Left ventricle myocardium superior (tissue), 1 donor: ENCODE measurements around the gene PRKCA. TPM values are rescaled to one million over a fixed set of nuclear protein-coding genes. Genes with fewer than 3 reads are reported as not detected.
"Not testable (repeated sequence)": the region's sequence is repeated elsewhere in the genome, so short reads cannot be mapped to it uniquely, and the experiment has no call there.

Experiments used
- ATAC-seq: fragments of 200-7000 bp; cut with Tn5 transposase; one replicate; pipeline ENCODE4 v1.9.1; 2020; ENCODE audit warnings: mild to moderate bottlenecking, moderate library complexity
- DNase-seq: peaks from one replicate; pipeline ENCODE4 v3.0.0-alpha.2; 2020
- intact Hi-C: fragments of 100-400 bp; cut with micrococcal nuclease; formaldehyde crosslinking; loops from one replicate; pipeline ENCODE4 v1.11.0; 2022
- long read RNA-seq: library from polyadenylated mRNA; unstranded; transcript quantifications from one replicate; pipeline ENCODE4 v2.0.0, GENCODE V29; 2021
- total RNA-seq: library from RNA; stranded (reverse); fragmentation: NEBNext Ultra II Directional; extraction: Animal tissue kit (Norgen Biotek cat#: 25700); gene quantifications from one replicate; pipeline ENCODE4 v1.2.1, GENCODE V29; 2021
- donor health status: DM: no; HTN: yes; CAD: no; lungs with severe emphysema.

The PRKCA gene
- total RNA-seq = 5.9 TPM
- long read RNA-seq, partial matches to known transcripts = 0 of 4 reads
- long read RNA-seq, other reads (novel, unspliced or antisense) = 4 of 4 reads

DNA sequence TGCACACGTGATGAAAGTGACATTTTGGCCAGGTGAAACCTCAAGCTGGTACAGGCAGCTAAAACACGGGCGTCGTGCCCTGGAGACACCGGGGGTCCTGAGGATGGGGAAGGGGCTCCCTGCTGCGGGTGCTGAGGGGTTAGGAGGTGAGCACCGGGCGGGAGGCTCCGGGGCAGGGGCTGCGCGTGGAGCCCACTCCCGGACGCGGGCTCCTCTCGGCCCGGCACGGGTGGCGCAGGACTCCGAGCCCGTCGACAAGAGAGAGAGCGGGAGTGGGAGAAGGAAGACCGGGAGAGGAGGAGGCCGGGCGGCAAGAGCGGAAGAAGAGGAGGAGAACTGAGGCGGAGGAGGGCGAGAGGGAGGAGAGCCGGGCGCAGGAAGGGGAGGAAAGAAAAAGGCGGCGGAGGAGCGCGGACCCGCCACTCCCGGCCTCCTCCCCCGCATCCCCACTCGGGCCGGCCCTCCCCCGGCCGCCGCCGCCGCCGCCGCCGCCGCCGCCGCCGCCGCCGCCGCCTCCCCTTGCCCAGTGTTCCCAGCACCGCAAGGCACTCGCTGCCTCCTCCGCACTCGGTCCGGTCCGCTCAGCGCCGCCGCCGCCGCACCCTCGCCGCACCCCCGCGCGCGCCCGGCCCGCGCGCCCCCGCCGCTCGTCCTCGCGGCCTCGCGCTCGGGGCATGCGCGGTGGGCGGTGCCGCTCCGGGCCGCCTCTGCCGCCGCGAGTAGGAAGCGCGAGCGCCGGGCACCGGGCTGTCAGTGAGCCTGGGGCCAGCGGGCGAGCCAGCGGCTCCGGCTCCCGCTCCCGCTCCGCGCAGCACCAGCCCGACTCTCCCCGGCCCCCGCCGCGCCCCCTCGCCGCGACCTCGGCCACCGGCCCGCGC, at the start of gene PRKCA:
Gene PRKCA, plus strand, starts transcription at position 750 of the 878 bp plus-strand sequence.
- ATAC-seq (peak; percentile 89), DNase-seq (peak; percentile 91)
- intact Hi-C loops = no loop called here

DNA sequence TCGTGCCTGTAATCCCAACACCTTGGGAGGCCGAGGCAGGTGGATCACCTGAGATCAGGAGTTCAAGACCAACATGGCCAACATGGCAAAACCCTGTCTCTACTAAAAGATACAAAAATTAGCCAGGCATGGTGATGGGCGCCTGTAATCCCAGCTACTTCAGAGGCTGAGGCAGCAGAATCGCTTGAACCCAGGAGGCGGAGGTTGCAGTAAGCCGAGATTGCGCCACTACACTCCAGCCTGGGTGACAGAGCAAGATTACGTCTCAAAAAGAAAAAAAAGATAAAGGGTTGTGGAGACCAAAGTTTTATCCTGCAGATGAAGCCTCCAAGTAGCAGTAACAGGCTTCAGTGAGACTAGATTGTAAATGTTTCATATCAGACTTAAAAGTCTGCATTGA, 49.0 kb upstream of the PRKCA start:
- DNase-seq, ATAC-seq: not testable (repeated sequence)
- intact Hi-C loops = loop anchor here (10.0 kb wide), 1 partner anchor 311 kb away; no protein-coding TSS in a partner anchor

DNA sequence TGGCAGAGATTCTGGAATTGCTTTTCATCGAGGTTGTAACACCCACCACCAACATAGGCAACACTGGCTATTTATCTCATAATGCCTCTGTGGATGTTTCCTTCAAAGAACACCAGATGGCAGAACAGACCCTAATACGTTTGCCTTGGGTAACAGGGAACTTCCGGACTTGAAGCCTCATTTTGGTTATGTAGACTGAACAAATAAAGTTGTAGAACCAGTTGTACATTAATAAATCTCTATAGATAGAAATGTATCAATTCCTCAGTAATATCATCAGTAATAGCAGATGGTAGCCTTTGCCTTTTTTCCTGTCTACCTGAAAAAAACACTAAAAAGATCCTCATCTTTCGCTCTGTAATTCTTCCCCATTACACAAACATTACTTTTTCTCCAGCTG, 47.3 kb upstream of the PRKCA start:
- peak; percentile 78 for ATAC-seq
- DNase-seq = no peak
- intact Hi-C loops = loop anchor here (10.0 kb wide), 1 partner anchor 310 kb away; no protein-coding TSS in a partner anchor

DNA sequence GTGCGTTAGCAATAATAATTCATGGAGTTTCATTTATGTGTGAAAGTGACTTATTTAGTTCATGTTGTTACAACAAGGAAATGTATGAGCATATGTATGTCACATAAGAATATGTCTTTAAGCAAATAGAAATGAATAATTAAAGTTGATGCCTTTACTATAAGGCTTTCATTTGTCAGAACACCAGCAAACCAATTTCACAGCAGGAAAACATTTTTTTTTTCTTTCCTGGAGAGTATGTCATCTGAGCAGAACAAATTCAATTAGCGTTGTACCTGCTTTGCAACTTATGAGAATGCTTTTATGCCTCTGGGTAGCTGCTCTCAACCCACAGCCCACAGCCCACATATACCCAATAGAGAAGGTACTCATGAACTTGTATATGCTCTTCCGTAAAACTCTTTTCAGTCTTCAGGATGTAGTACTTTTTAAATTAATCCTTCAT, 46.9 kb upstream of the PRKCA start:
- no peak for ATAC-seq
- intact Hi-C loops = loop anchor here (10.0 kb wide), 1 partner anchor 309 kb away; no protein-coding TSS in a partner anchor
- DNase-seq = no peak

DNA sequence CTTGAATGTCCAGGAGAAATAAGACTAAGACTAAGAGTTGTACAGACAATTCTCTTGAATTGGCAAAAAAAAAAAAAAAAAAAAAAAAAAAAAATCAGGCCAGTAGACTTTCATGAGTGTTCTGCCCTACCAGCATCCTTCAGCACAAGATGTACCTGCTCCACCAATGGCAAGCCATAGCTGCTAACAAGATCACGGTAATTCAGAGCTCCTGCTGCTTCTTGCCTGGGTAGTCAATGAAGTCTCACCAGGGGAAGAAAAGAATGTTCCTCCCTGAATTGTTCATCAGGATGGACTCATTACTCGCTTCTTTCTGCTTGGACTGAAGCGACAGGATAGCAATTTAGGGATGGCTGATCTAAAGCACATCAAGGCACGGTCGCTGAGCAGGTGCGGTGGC, 42.1 kb upstream of the PRKCA start:
- no peak for DNase-seq
- intact Hi-C loops = no loop called here
- no peak for ATAC-seq

GRCh38 chr17:66260688-66261087, 41.7 kb upstream of the PRKCA start:
- DNase-seq (no peak), ATAC-seq (no peak)
- intact Hi-C loops = no loop called here

- intact Hi-C loops = no loop called here
- ATAC-seq (no peak), DNase-seq (no peak)
Measured at GRCh38 chr17:66262767-66263166, 39.6 kb upstream of the PRKCA start.

DNA sequence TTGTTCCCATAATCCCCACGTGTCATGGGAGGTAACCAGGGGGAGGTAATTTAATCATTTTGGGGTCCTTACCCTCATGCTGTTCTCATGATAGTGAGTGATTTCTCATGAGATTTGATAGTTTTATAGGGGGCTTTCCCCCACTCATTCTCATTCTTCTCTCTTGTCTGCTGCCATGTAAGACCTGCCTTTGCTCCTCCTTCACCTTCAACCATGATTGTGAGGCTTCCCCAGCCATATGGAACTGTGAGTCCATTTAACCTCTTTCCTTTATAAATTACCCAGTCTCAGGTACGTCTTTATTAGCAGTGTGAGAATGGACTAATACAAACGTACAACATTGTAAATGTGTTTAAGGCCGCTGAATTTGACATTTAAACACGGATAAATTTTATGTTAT, 37.7 kb upstream of the PRKCA start:
- ATAC-seq (no peak), DNase-seq (no peak)
- intact Hi-C loops = no loop called here

- ATAC-seq = no peak
- DNase-seq = no peak
- intact Hi-C loops = no loop called here
Measured at GRCh38 chr17:66268247-66268927, 34.0 kb upstream of the PRKCA start.

DNA sequence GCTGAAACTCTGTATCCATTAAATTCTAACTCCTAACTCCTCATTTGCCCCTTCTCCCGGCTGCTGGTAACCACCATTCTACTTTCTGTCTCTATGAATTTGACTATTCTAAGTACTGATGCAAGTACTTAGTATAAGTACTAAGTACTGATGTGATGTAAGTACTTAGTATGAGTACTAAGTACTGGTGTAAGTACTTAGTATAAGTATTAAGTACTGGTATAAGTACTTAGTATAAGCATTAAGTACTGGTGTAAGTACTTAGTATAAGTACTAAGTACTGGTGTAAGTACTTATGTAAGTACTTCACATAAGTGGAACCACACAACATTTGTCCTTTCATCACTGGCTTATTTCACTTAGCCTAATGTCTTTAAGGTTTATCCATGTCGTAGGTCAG, 32.3 kb upstream of the PRKCA start:
- intact Hi-C loops = no loop called here
- no peak for ATAC-seq
- DNase-seq = no peak

DNA sequence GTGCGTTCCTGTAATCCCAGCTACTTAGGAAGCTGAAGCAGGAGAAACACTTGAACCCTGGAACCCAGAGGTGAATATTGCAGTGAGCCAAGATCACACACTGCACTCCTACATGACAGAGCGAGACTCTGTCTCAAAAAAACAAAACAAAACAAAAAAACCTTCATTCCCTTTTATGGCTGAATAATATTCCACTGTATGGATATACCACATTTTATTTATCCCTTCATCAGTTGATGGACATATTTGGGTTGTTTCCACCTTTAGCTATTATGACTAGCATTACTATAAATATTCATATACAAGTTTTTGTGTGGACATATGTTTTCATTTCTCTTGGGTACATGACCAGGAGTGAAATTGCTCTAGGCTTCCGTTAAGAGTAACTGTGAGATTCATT, 30.9 kb upstream of the PRKCA start:
- DNase-seq (no peak), ATAC-seq (no peak)
- intact Hi-C loops = no loop called here

DNA sequence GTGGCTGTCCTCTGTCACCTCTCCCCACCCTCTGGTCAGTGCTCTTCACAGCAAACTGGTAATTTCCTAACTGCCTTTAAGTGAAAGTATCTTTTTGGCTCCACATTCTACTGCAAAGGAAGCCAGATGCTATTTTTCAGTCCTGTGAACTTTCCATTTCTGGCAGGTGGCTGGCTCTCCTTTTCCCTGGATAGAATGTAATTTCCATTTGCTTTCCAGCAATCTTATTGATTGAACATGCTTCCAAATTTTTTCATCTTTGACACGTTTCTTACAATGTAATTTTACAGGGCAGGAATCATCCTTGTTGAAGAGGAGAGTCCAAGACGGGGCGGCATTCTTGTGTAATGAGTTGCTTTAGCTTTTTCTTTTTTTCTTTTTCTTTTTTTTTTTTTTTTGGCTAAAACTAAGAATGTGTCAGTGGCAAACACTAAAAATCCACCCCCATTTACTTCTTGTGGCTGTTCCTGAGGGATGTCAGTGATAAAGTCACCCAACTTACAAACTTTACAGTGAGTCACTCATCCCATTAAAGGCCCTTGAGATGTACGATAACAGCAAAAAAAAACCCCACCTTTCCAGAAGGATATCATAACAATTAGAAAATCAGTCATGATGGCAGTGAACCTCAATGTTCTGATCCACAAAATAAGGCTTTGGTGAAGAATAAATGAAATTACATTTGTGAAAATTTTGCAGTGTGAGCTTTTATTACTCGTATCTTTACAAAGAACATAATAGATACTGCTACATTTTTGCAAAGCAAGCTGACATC, 29.4 kb upstream of the PRKCA start:
- intact Hi-C loops = no loop called here
- no peak for ATAC-seq
- no peak for DNase-seq

DNA sequence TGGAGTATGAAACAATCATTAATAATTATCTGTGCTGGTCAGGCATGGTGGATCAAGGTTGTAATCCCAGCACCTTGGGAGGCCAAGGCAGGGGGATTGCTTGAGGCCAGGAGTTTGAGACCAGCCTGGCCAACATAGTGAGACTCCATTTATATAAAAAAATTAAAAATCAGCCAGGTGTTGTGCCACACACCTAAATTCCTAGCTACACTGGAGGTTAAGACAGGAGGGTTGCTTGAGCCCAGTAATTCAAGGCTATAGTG, 28.9 kb upstream of the PRKCA start:
- intact Hi-C loops = no loop called here
- DNase-seq (no peak), ATAC-seq (no peak)

DNA sequence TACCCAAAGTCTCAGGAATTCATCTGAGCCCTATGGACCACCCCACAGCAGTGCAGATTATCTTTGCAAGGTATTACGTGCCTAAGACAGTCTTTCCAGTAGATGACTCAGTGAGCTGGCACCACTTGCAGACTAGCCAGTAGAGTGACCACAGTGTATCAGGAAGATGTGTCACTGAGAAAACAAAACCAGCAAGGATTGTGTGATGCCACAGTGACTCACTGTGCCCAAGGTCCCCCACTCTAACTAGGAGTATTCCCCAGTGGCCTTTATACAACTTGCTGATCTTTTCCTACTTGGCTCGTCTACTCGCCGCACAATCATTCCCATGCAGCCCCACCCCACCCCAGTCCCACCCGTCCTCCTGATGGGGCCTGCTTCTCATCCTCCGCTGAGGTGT, 26.8 kb upstream of the PRKCA start:
- no peak for DNase-seq
- ATAC-seq = no peak
- intact Hi-C loops = no loop called here

DNA sequence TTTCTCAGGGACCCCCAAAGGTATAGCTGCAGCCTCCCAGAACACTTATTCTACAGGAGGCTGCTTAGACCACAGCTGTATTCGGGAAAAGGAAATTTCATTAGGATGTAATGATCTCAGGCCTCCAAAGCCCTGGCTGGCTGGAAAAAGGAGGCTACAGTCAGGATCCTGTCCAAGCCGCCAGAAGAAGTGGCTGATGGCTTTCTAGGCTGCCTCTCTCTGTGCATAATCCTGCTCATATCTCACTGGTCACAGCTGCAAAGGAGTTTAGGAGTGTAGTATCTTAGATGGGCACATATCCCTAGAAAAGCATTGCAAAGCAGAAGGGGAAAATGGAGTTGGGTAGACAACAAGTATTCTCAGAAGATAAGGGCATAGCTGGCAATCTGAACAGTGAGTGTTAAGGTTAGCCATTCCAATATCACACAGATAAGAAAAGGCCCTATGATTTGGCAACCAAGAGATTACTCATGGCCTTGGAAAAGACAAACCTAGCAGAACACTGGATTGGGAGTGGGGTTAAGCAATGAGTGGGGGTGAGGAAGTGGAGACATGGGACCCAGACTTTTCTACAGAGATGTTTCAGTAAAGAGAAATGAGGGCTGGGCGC, 26.0 kb upstream of the PRKCA start:
- DNase-seq = no peak
- ATAC-seq = no peak
- intact Hi-C loops = no loop called here

DNA sequence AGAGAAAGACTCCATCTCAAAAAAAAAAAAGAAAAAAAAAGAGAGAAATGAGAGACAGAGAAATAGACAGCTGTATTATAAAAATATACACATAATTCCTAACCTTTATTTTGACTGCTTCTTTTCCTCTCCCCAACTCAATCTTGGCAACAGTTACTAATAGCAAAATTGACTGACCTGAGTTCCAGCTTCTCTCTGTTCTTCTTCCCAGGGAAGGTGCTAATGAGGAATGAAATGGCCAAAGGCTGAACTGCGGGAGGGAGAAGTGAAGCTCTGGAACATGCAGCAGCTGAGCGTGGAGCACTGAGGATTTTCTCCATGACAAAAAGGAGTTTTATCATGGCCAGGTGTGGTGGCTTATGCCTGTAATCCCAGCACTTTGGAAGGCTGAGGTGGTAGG, 25.2 kb upstream of the PRKCA start:
- intact Hi-C loops = no loop called here
- ATAC-seq = no peak

DNA sequence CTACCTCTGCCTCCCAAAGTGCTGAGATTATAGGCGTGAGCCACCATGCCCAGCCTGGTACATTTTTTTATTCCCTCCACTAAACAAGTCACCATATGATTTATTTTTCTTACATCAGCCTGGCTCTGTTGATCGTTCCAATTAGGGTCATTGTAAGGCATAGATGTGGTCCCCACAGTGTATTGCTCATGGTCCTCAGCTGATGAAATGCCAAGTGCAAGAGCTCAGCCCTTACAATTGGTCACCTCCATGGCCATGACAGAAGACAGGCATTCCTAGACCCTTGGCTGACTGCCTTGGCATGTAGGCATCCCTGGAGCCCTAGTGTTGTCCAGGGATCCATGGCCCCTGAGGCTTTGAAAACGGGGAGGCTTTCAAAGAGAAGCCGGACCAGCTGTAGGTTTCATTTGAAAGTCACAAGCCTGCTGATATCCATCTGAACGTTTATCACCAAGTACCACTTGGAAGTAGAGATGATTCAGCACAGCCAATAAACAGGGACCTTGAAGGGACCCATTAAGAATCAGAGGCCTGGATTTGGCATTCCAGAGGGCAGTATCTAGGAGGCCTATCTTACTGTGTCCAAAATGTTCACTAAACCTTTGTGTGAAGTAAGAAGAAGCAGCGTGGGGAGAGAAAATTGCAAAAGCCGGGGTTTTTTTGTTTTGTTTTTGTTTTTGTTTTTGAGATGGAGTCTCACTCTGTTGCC, 20.6 kb upstream of the PRKCA start:
- intact Hi-C loops = no loop called here
- no peak for ATAC-seq
- DNase-seq = no peak

More for the DNA sequence above, 25.2 kb upstream of the PRKCA start:
- no peak for DNase-seq

DNA sequence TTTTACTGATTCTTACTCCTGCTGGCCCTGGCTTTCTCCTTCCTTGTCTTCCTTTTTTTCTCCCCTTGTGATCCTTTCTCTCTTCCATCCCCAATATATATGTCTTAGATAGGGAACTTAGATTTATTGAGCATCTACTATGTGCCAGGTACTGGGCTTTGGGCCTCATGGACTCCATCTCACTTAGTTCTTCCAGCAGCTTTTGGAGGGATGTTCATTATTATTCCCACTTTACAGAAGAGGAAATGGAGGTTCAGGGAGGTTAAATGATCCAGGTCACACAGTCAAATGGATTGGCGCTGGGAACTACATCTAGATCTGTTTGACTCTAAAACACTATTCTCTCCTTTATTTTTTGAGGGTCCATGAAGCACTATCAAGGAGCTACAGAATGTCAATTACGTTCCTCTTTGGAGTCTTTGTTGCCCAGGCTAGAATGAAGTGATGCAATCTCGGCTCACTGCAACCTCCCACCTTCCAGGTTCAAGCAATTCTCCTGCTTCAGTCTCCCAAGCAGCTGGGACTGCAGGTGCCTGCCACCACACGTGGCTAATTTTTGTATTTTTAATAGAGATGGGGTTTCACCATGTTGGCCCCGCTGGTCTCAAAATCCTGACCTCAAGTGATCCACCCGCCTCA, 19.0 kb upstream of the PRKCA start:
- intact Hi-C loops = no loop called here
- DNase-seq = no peak
- no peak for ATAC-seq
